ENCODE data around the gene LMF1.
"Not testable (repeated sequence)": the region's sequence is repeated elsewhere in the genome, so short reads cannot be mapped to it uniquely, and the experiment has no call there.

The LMF1 gene

GRCh38 chr16:886802-887731 lies 83.7 kb downstream of the LMF1 start:
- Histone ChIP-seq H3K9me3 (ENCODE audit: control insufficient read depth, low read length) (peaks cover 7% of the 10 kb centered on the region), H3K36me3 (ENCODE audit: control insufficient read depth, insufficient read depth, low read length) (peaks cover 9% of the 10 kb centered on the region), H3K4me3 (ENCODE audit: insufficient read depth, low read depth, low read length, poor library complexity, severe bottlenecking) (no peak overlapping the region), H3K4me1 (ENCODE audit: control insufficient read depth, insufficient read depth, low read length, poor library complexity, severe bottlenecking) (no peaks in the 10 kb centered on the region), H3K27ac (ENCODE audit: insufficient read depth, low read length, poor library complexity, severe bottlenecking) (no peak overlapping the region), H3K27me3 (replicated peaks; ENCODE audit: control insufficient read depth, insufficient read depth, low read length, poor library complexity, severe bottlenecking) (no peaks in the 10 kb centered on the region)
- DNase-seq, result no peak

GRCh38 chr16:886084-886543 lies 84.7 kb downstream of the LMF1 start:
- peaks cover 7% of the 10 kb centered on the region for H3K9me3 ChIP-seq (ENCODE audit: control insufficient read depth, low read length)
- no peaks in the 10 kb centered on the region for H3K27me3 ChIP-seq (replicated peaks; ENCODE audit: control insufficient read depth, insufficient read depth, low read length, poor library complexity, severe bottlenecking)
- H3K36me3 ChIP-seq (ENCODE audit: control insufficient read depth, insufficient read depth, low read length), result no peaks in the 10 kb centered on the region
- no peak overlapping the region for H3K4me3 ChIP-seq (ENCODE audit: insufficient read depth, low read depth, low read length, poor library complexity, severe bottlenecking)
- no peak overlapping the region for H3K27ac ChIP-seq (ENCODE audit: insufficient read depth, low read length, poor library complexity, severe bottlenecking)
- no peak for DNase-seq
- no peaks in the 10 kb centered on the region for H3K4me1 ChIP-seq (ENCODE audit: control insufficient read depth, insufficient read depth, low read length, poor library complexity, severe bottlenecking)

GRCh38 chr16:885391-885790 lies 85.4 kb downstream of the LMF1 start:
- Histone ChIP-seq H3K4me1 (ENCODE audit: control insufficient read depth, insufficient read depth, low read length, poor library complexity, severe bottlenecking) (no peaks in the 10 kb centered on the region), H3K27ac (ENCODE audit: insufficient read depth, low read length, poor library complexity, severe bottlenecking) (no peak overlapping the region), H3K27me3 (replicated peaks; ENCODE audit: control insufficient read depth, insufficient read depth, low read length, poor library complexity, severe bottlenecking) (no peaks in the 10 kb centered on the region), H3K9me3 (ENCODE audit: control insufficient read depth, low read length) (peaks cover 7% of the 10 kb centered on the region), H3K4me3 (ENCODE audit: insufficient read depth, low read depth, low read length, poor library complexity, severe bottlenecking) (no peak overlapping the region), H3K36me3 (ENCODE audit: control insufficient read depth, insufficient read depth, low read length) (no peaks in the 10 kb centered on the region)
- no peak for DNase-seq

- Histone ChIP-seq H3K4me3 (ENCODE audit: insufficient read depth, low read depth, low read length, poor library complexity, severe bottlenecking) (no peak overlapping the region), H3K27me3 (replicated peaks; ENCODE audit: control insufficient read depth, insufficient read depth, low read length, poor library complexity, severe bottlenecking) (no peaks in the 10 kb centered on the region), H3K9me3 (ENCODE audit: control insufficient read depth, low read length) (peaks cover 7% of the 10 kb centered on the region), H3K36me3 (ENCODE audit: control insufficient read depth, insufficient read depth, low read length) (no peaks in the 10 kb centered on the region), H3K4me1 (ENCODE audit: control insufficient read depth, insufficient read depth, low read length, poor library complexity, severe bottlenecking) (no peaks in the 10 kb centered on the region), H3K27ac (ENCODE audit: insufficient read depth, low read length, poor library complexity, severe bottlenecking) (no peak overlapping the region)
- DNase-seq, result no peak
These were observed 86.6 kb downstream of the LMF1 start for GRCh38 chr16:884232-884631.

- H3K27ac ChIP-seq (ENCODE audit: insufficient read depth, low read length, poor library complexity, severe bottlenecking), result no peak overlapping the region
- no peaks in the 10 kb centered on the region for H3K4me1 ChIP-seq (ENCODE audit: control insufficient read depth, insufficient read depth, low read length, poor library complexity, severe bottlenecking)
- no peak overlapping the region for H3K4me3 ChIP-seq (ENCODE audit: insufficient read depth, low read depth, low read length, poor library complexity, severe bottlenecking)
- no peak for DNase-seq
- H3K9me3 ChIP-seq (ENCODE audit: control insufficient read depth, low read length), result peaks cover 7% of the 10 kb centered on the region
- no peaks in the 10 kb centered on the region for H3K36me3 ChIP-seq (ENCODE audit: control insufficient read depth, insufficient read depth, low read length)
- no peaks in the 10 kb centered on the region for H3K27me3 ChIP-seq (replicated peaks; ENCODE audit: control insufficient read depth, insufficient read depth, low read length, poor library complexity, severe bottlenecking)
These were observed 87.0 kb downstream of the LMF1 start for GRCh38 chr16:883781-884180.

GRCh38 chr16:883340-883739 lies 87.4 kb downstream of the LMF1 start:
- Histone ChIP-seq H3K27ac (ENCODE audit: insufficient read depth, low read length, poor library complexity, severe bottlenecking) (no peak overlapping the region), H3K36me3 (ENCODE audit: control insufficient read depth, insufficient read depth, low read length) (no peaks in the 10 kb centered on the region), H3K4me3 (ENCODE audit: insufficient read depth, low read depth, low read length, poor library complexity, severe bottlenecking) (no peak overlapping the region)

GRCh38 chr16:882671-883070 lies 88.1 kb downstream of the LMF1 start:
- H3K27ac ChIP-seq (ENCODE audit: insufficient read depth, low read length, poor library complexity, severe bottlenecking); H3K4me1 ChIP-seq (ENCODE audit: control insufficient read depth, insufficient read depth, low read length, poor library complexity, severe bottlenecking); H3K36me3 ChIP-seq (ENCODE audit: control insufficient read depth, insufficient read depth, low read length); H3K9me3 ChIP-seq (ENCODE audit: control insufficient read depth, low read length); H3K4me3 ChIP-seq (ENCODE audit: insufficient read depth, low read depth, low read length, poor library complexity, severe bottlenecking); DNase-seq; H3K27me3 ChIP-seq (replicated peaks; ENCODE audit: control insufficient read depth, insufficient read depth, low read length, poor library complexity, severe bottlenecking): not testable (repeated sequence)

More at GRCh38 chr16:883340-883739, 87.4 kb downstream of the LMF1 start:
- no peaks in the 10 kb centered on the region for H3K4me1 ChIP-seq (ENCODE audit: control insufficient read depth, insufficient read depth, low read length, poor library complexity, severe bottlenecking)
- no peaks in the 10 kb centered on the region for H3K27me3 ChIP-seq (replicated peaks; ENCODE audit: control insufficient read depth, insufficient read depth, low read length, poor library complexity, severe bottlenecking)
- H3K9me3 ChIP-seq (ENCODE audit: control insufficient read depth, low read length), result peaks cover 7% of the 10 kb centered on the region
- no peak for DNase-seq

- Histone ChIP-seq H3K27me3 (replicated peaks; ENCODE audit: control insufficient read depth, insufficient read depth, low read length, poor library complexity, severe bottlenecking) (no peaks in the 10 kb centered on the region), H3K36me3 (ENCODE audit: control insufficient read depth, insufficient read depth, low read length) (no peaks in the 10 kb centered on the region), H3K9me3 (ENCODE audit: control insufficient read depth, low read length) (peaks cover 7% of the 10 kb centered on the region), H3K27ac (ENCODE audit: insufficient read depth, low read length, poor library complexity, severe bottlenecking) (no peak overlapping the region), H3K4me1 (ENCODE audit: control insufficient read depth, insufficient read depth, low read length, poor library complexity, severe bottlenecking) (no peaks in the 10 kb centered on the region), H3K4me3 (ENCODE audit: insufficient read depth, low read depth, low read length, poor library complexity, severe bottlenecking) (no peak overlapping the region)
- DNase-seq, result no peak
These were observed 88.5 kb downstream of the LMF1 start for GRCh38 chr16:882256-882655.

- no peaks in the 10 kb centered on the region for H3K27me3 ChIP-seq (replicated peaks; ENCODE audit: control insufficient read depth, insufficient read depth, low read length, poor library complexity, severe bottlenecking)
- peaks cover 1% of the 10 kb centered on the region for H3K36me3 ChIP-seq (ENCODE audit: control insufficient read depth, insufficient read depth, low read length)
- DNase-seq, result no peak
- H3K27ac ChIP-seq (ENCODE audit: insufficient read depth, low read length, poor library complexity, severe bottlenecking), result no peak overlapping the region
- H3K9me3 ChIP-seq (ENCODE audit: control insufficient read depth, low read length), result peaks cover 7% of the 10 kb centered on the region
- H3K4me1 ChIP-seq (ENCODE audit: control insufficient read depth, insufficient read depth, low read length, poor library complexity, severe bottlenecking), result no peaks in the 10 kb centered on the region
- H3K4me3 ChIP-seq (ENCODE audit: insufficient read depth, low read depth, low read length, poor library complexity, severe bottlenecking), result no peak overlapping the region
These were observed 89.3 kb downstream of the LMF1 start for GRCh38 chr16:881219-882097.
